OCI-LY3 (cell line): ENCODE measurements around the gene FRYL.

Source experiments
- CTCF ChIP-seq: fragments of 200-600, 300-600 bp; sonication (generic); IDR thresholded peaks from 2 replicates; pipeline ENCODE4 v1.5.1; 2014; ENCODE audit warnings: antibody characterized with exemption, low read length, low read depth
- EZH2phosphoT487 ChIP-seq: fragments of 200-600 bp; shearing (Covaris generic); IDR thresholded peaks from 2 replicates; pipeline ENCODE4 v1.6.1; 2018; ENCODE audit warnings: antibody characterized with exemption, mixed run types, low read depth

GRCh38 chr4:48493452-48494100, 286.5 kb downstream of the FRYL start:
- TF ChIP-seq CTCF, result no peak
- TF ChIP-seq EZH2phosphoT487, result no peak
